ENCODE data around the gene HNRNPUL1.

Gene HNRNPUL1

GRCh38 chr19:41351339-41352245 lies 87.4 kb downstream of the HNRNPUL1 start:
- in situ Hi-C loops (cut with MboI; ENCODE audit: low sequenced_read_pairs), result no loop called here

DNA sequence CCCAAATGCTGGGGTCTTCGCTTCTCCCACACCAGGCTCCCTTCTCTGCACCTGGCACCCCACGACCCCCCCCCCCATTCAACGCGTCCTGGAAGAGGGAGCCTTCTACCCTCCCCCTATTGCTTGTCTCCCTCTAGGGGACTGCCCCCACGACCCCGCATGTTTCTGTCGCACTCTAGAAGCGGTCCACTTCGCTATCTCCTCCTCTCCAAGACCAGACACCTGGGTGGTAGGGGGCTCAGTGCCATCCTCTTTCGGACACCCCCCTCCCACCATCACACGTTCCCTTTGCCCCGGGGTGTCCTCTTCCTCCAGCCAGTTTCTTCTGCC lies 88.1 kb downstream of the HNRNPUL1 start:
- in situ Hi-C loops (cut with MboI; ENCODE audit: low sequenced_read_pairs), result no loop called here

DNA sequence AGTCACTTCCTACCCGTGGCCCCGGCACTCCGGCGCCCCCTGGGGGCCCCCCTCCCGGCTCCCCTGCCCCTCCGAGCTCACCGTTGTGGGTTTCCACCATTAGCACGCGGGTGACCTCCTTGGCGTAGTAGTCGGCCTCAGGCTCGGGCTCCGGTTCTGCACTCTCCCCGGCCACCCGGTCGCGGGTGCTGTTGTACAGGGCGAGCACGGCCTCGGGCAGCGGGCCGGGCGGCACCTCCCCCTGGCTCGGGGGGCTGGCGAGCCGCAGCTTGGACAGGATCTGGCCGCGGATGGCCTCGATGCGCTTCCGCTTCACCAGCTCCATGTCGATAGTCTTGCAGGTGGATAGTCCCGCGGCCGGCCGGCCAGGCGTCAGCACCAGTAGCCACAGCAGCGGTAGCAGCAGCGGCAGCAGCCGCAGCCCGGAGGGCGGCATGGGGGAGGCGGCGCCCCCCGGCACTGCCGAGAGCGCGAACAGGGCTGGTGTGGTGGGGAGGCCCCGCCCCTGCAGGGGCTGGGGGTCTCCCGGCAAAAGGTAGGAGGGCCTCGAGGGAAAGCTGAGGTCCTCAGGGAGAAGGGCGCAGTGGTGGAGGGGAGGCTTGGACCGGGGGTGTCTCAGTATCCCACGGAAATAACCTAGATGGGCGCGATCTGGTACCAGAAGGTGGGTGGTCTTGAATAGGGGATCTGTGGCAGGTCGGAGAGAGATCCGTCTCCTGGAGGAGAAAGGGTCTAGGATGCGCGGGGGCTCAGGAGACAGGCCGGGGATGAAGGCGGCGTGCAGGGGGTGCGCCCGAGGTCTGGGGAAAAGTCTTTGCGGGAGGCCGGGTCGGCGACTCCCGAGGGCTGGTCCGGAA lies 88.7 kb downstream of the HNRNPUL1 start:
- in situ Hi-C loops (cut with MboI; ENCODE audit: low sequenced_read_pairs), result no loop called here

- in situ Hi-C loops (cut with MboI; ENCODE audit: low sequenced_read_pairs), result no loop called here
These were observed 89.5 kb downstream of the HNRNPUL1 start, which contains the start of gene TGFB1 for GRCh38 chr19:41353466-41354342. Gene TGFB1 (minus strand): TSS chr19:41353922. CDS start chr19:41353044, 878 bp downstream.

DNA sequence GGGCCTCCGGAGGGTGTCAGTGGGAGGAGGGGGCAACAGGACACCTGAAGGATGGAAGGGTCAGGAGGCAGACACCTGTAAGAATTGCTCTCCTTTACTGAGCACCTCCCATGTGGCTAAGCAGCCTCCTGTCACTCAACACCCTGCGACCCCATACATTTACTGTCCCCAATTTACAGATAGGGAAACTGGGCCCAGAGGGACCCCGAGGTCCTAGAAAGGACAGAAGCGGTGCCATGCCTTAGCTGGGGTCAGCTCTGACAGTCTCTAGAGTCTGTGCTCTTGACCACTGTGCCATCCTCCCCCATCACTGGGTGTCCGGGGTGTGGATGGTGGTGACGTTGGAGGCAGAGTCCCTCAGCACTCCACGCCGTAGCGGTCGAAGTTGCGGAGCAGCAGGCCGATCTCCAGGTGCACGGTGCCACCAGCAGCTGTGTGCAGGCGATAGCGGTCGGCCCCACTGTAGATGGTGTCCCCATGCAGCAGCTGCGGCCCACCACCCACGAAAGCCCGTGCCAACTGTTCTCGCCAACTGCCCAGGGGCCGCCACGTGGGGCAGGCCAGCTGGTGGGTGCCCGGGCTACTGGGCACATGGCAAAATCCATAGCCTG lies 90.3 kb downstream of the HNRNPUL1 start:
- in situ Hi-C loops (cut with MboI; ENCODE audit: low sequenced_read_pairs), result no loop called here

DNA sequence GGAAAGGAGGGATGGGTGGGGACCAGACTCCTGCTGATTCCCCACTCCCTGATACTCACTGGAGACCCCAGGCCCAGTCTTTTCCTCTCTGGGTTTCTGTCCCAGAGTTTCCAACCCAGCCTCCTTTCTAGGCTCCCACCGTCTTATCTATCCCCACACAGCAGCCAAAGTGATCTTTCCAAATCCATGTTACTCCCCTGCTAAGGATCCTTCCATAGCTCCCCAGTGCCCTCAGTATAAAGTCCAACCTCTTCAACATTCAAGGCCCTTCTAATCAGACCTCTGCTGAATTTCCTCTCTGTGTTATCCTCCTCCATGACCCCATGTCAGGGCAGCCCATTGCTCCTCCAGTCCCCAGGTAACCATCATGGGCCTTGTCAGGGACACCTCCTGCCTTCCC lies 90.9 kb downstream of the HNRNPUL1 start:
- in situ Hi-C loops (cut with MboI; ENCODE audit: low sequenced_read_pairs), result no loop called here

- in situ Hi-C loops (cut with MboI; ENCODE audit: low sequenced_read_pairs), result no loop called here
These were observed 91.6 kb downstream of the HNRNPUL1 start for GRCh38 chr19:41355802-41356201.

DNA sequence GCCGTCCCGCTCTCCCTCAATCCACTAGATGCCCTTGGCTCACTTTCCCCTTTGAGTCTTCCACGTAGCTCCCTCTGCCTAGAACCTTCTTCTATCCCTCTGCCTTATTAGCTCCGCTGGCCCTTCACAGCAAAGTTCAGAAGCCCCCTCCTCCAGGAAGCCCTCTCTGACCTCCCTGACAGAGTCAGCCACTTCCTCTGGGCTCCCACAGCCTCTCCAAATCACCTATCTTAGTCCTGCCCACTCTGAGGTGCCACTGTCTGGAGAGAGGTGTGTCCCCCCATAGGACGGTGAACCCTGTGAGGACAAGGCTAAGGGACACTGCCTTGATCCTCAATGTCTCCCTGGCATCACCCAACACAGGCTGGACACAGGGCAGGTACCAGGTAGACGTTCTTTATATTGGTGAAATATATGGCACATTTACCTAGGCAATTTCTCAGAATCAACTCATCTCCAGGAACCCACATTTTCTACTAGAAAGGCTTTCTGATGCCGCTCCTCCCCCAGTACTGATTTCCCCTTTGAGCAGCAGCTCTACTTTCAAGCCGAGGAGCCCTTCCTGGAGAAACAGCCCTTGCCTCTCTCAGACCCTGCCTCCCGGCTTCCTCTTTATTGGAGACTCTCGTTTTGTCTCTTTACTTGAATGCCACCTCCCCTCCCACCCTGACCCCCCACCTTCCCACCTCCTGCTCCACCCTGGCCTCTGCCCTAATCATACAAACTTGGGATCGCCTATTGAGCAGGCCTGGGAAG lies 93.0 kb downstream of the HNRNPUL1 start:
- in situ Hi-C loops (cut with MboI; ENCODE audit: low sequenced_read_pairs), result no loop called here
